HG03520 (cell line): ENCODE data around the gene PTH1R.
"Not testable (repeated sequence)": the region's sequence is repeated elsewhere in the genome, so short reads cannot be mapped to it uniquely, and the experiment has no call there.

Source experiments
- ATAC-seq: cut with Tn5 transposase; IDR thresholded peaks from one replicate; pipeline ENCODE4 v1.9.1; 2021; ENCODE audit warnings: mild to moderate bottlenecking, moderate library complexity; ENCODE audit not compliant: unreplicated experiment

The PTH1R gene

DNA sequence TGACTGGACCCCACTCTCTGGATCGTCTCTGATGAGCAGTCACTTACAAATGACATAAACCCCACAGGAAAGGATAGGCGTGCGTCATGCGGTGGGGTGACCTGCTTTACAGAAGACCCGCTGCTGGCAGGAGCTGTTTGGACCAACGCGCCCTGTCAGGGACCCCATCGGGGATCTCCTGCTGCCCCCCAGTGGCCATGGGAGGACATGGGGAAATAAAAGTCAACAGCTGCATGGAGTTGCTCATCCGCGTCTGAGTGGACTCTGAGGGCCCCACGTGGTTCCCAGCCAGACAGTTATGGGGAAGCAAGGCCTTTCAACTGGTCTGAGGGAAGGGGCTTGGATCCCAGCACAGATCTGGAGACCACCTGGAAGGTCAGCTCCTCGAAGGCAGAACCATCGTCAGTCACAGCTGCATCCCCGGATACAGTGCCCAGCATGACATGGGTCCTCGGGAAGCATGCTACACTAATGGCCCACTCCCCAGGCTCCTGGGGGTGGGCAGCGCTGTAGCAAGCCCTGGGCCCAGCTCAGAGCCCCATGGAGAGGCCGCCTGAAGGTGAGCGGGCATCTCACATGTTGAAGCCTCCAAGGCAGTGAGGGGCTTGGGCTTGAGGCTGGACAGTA is 32.1 kb downstream of the PTH1R start:
- peak; percentile 54 for ATAC-seq

GRCh38 chr3:46910166-46910760 is 32.7 kb downstream of the PTH1R start:
- ATAC-seq, result no peak

GRCh38 chr3:46910914-46911313 is 33.4 kb downstream of the PTH1R start:
- ATAC-seq, result not testable (repeated sequence)

DNA sequence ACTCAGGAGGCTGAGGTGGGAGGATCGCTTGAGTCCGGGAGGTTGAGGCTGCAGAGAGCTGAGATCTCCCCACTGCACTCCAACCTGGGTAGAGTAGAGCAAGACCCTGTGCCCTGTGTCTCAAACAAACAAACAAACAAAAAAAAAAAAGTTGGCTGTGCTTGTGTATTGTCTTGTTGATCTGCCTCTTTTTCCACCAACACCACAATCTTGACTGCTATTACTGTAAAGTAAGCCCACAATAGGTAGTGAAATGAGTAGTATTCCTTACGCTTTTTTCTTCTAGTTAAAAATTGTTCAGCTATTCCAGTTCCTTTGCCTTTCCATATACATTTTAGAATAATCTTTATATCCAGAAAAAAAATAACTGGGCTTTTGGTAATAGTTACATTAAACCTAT is 35.5 kb downstream of the PTH1R start:
- ATAC-seq, result no peak

DNA sequence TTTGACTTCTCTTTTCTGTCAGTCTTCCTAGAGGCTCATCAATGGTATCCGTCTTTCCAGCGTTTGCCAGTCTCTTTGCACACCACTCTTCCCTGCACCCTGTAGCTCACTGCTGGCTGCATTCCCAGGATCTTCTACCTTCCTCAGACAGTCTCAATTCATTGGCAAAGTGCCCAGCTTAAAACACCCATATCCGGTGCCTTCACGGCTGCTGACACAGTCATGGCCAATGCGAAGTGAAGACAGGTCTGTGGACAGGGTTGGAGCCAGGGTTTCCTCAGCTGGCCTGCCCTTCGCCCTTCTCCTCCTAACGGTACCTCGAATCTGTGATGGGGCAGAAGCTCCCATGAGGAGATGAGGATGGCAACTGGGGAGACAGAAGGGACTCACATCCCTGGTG is 36.1 kb downstream of the PTH1R start:
- ATAC-seq, result no peak

DNA sequence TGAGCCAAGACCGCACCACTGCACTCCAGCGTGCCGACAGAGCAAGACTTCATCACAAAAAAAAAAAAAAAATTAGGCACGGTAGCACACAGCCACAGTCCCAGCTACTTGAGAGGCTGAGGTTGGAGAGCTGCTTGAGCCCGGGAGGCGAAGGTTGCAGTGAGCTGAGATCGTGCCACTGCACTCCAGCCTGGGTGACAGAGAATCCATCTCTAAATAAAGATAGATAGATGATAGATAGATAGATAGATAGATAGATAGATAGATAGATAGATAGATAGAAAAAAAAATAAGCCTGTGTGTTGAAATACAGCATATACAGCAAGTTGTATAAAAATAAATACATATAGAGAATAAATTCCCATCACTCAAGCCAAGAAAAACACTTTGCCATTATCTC is 37.3 kb downstream of the PTH1R start:
- ATAC-seq, result no peak

- no peak for ATAC-seq
Measured at GRCh38 chr3:46915297-46915822, 37.8 kb downstream of the PTH1R start.

GRCh38 chr3:46916278-46916677 is 38.8 kb downstream of the PTH1R start:
- no peak for ATAC-seq

GRCh38 chr3:46916799-46917198 is 39.3 kb downstream of the PTH1R start:
- no peak for ATAC-seq

DNA sequence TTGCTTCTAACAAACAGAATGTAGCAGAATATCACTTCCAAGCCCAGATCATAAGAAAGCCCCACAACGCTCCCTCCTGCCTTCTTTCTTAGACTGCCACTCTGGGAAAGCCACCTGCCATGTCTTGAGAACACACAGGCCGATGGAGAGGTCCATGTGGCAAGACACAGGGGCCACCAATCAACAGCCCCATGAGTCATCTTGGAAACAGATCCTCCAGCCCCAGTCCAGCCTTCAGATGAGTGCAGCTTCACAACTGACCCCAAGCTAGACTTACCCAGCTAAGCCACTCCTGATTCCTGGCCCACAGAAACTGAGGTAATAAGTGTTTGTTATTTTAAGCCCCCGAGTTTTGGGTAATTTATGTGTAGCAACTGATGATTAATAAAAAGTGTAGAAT is 39.7 kb downstream of the PTH1R start:
- no peak for ATAC-seq

GRCh38 chr3:46918202-46918601 is 40.7 kb downstream of the PTH1R start:
- ATAC-seq, result no peak

DNA sequence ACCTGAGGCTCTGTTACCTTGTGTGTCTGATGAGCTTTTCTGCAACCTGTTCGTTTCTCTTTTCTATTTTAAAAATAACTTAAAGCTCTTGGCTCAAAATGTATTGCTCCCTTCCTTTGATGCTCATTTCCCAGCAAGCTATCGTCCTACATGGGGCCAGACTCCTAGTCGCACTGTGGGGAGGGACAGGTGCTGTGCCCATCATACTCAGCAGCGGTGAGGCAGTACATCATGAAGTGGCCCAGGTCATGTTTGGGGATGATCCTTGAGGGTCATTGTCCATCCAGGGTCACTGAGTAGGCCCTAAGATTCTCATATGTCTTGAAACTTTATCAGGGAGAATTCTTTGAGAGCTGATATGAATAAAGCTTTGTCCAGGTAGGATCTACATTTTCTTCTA is 41.1 kb downstream of the PTH1R start:
- no peak for ATAC-seq

GRCh38 chr3:46921041-46921440 is 43.5 kb downstream of the PTH1R start:
- ATAC-seq, result no peak

DNA sequence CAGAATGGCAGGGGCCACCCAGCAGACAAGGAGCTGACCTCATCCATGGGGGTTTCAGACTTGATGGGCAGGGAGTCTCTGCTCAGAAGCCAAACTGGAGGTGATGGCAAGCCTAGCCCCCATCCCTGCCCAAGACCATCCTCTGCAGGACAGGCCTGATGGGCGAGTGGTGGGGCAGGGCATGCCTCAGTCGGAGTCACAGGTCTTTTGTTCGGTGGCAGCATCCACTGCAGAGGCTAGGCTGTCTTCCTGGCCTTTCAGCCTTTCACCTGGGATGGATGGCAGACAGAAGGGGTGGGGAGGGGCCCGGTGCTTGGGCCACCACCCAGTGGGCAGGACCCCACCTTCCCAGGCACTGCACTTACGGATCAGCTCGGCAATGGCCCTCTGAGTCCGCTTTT is 44.4 kb downstream of the PTH1R start:
- ATAC-seq, result no peak

GRCh38 chr3:46922426-46922825 is 44.9 kb downstream of the PTH1R start:
- ATAC-seq, result no peak

DNA sequence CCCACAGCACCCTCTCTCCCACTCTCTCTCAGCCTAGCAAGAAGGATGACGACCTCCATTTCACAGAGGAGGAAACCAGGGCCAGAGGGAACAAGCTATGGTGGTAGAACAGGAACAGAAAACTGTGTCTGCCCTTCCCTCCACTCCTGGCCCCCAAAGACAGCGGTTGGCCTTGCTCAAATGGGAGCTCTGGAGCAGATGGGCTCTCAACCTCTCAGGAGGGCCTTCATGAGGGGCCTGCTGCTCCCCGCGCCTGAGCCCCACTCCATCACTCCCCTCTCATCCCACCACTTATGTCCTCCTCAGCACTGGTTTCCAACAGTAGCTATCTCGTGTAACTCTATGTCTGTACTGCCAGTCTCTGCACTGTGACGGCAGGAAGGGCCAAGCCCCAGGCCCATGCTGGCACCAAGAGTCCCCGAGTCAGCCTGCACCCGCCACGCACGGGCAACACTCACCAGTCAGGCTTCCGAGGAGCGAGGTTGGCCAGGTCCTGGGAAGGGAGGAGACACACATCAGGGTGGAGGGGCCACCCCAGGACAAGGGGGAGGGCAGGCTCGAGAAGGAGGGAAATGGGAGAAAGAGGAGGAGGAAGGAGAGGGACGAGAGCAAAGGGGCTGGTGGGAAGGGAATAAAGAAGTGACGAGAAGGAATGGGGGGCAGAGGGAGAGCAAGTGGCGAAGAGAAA is 45.5 kb downstream of the PTH1R start:
- no peak for ATAC-seq

- no peak for ATAC-seq
Measured at GRCh38 chr3:46923559-46924350, 46.2 kb downstream of the PTH1R start.

DNA sequence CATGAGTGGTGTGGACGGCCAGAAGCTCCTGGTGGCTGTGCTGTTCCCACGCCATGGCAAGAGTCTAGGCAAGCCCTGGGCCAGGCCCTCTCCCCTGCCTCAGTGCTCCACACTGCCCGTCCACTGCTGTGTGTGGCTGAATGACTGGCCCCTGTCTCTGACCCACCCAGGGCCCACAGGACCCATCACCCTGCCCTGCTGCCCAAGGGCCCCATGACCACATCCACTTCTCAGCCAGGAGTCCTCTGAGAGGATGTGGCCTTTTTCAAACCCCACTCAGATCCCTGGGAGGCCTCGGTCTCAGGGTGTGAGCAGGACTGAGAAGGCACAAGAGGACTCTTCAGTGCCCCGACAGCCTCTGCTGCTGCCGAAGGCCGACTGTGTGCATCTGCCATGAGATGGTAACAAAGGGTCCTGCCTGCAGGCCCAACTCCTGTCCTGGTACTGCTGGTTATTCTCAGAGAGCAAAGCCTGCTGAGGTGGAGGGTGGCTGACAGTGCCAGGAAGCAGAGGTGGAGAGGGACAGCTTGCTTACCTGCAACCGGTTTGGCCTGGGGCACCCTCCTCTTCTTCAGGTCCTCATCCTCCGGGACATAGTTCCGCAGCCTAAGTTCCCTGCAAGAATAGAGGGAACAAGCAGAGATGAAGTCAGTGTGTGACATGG is 47.5 kb downstream of the PTH1R start:
- no peak for ATAC-seq

DNA sequence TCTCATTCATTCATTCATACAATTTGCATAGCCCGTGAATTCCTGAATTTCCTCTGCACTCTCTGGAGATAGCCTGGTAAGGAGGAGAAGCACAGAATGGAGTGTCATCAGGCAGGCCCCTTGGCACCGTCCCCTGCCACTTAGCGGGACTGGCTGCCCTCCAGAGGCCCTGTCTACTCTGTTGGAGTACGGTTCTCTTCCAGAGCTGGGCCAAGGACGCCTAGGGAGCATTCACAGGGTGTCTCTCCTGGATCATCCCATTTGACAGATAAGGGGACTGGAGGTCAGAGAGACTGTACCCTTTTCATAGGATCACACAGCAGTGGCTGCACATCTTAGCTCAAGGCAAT is 48.0 kb downstream of the PTH1R start:
- ATAC-seq, result no peak

- no peak for ATAC-seq
Measured at GRCh38 chr3:46926039-46926438, 48.5 kb downstream of the PTH1R start.

- ATAC-seq, result no peak
Measured at GRCh38 chr3:46926447-46926846, 48.9 kb downstream of the PTH1R start.
